KMS-11 (cell line): Measurements from ENCODE around the gene FNTB.

Source experiments
- H2AFZ ChIP-seq: fragments of 200-600 bp; sonication (generic); 2 replicates; pipeline ENCODE4 v1.6.1; 2016; ENCODE audit warnings: antibody characterized with exemption, mixed run types, low read depth
- H3K27ac ChIP-seq: fragments of 200-600 bp; sonication (generic); 2 replicates; pipeline ENCODE4 v1.6.1; 2016; ENCODE audit warnings: mild to moderate bottlenecking, mixed run types
- H3K27me3 ChIP-seq: fragments of 200-600 bp; sonication (generic); 2 replicates; pipeline ENCODE4 v1.6.1; 2017; ENCODE audit warnings: mild to moderate bottlenecking, low read depth, mixed run types, moderate library complexity; ENCODE audit not compliant: insufficient read depth
- H3K36me3 ChIP-seq: fragments of 200-600 bp; sonication (generic); 2 replicates; pipeline ENCODE4 v1.6.1; 2017; ENCODE audit warnings: mild to moderate bottlenecking, mixed run types; ENCODE audit not compliant: insufficient read depth
- H3K4me1 ChIP-seq: fragments of 200-600 bp; sonication (generic); 2 replicates; pipeline ENCODE4 v1.6.1; 2016; ENCODE audit warnings: mild to moderate bottlenecking, low read depth, mixed run types; ENCODE audit not compliant: poor library complexity, severe bottlenecking
- H3K4me2 ChIP-seq: fragments of 200-600 bp; sonication (generic); 2 replicates; pipeline ENCODE4 v1.7.0; 2016; ENCODE audit warnings: mild to moderate bottlenecking, mixed run types
- H3K4me3 ChIP-seq: fragments of 200-600 bp; sonication (generic); IDR thresholded peaks from 2 replicates; pipeline ENCODE4 v1.6.1; 2017; ENCODE audit warnings: low read depth, low read length, mixed read lengths; ENCODE audit not compliant: insufficient read depth
- H3K79me2 ChIP-seq: fragments of 200-600 bp; sonication (generic); 2 replicates; pipeline ENCODE4 v1.6.1; 2016; ENCODE audit warnings: low read depth, mixed run types; ENCODE audit not compliant: insufficient read depth
- H3K9ac ChIP-seq: fragments of 200-600 bp; sonication (generic); 2 replicates; pipeline ENCODE4 v1.6.1; 2016; ENCODE audit warnings: mild to moderate bottlenecking, mixed run types
- H4K20me1 ChIP-seq: fragments of 200-600 bp; sonication (generic); 2 replicates; pipeline ENCODE4 v1.6.1; 2016; ENCODE audit warnings: mild to moderate bottlenecking, mixed run types; ENCODE audit not compliant: insufficient read depth
- TF ChIP-seq, protein P1 (sequence below): fragments of 200-600 bp; sonication (generic); conservative IDR thresholded peaks from 2 replicates; pipeline ENCODE4 v1.6.1; 2017; ENCODE audit warnings: low read depth, mild to moderate bottlenecking, antibody characterized with exemption, low read length, moderate library complexity, mixed read lengths

Gene FNTB

DNA sequence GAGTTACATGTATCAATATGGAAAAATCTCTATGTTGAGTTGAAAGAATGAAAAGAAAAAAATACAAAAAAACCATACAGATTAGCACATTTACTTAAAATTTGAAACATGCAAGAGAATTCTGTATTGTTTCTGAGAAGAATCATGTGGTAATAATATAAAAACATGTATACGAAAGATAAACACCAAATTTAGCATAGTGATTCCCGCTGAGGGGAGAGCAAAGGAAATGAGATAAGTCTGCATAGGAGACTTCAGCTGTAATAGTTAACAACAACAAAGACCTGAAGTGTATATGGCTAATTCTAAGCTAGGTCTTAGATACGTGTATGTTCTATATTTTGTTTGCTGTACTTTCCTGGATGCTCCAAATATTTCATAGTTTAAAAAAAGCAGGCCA, 46.5 kb downstream of the FNTB start:
- Histone ChIP-seq H3K4me2 (no peak overlapping the region), H3K9ac (no peak overlapping the region), H3K27ac (no peak overlapping the region), H3K36me3 (no peaks in the 10 kb centered on the region), H3K4me1 (no peaks in the 10 kb centered on the region), H3K27me3 (no peaks in the 10 kb centered on the region), H3K79me2 (no peaks in the 10 kb centered on the region), H3K4me3 (no peak overlapping the region), H2AFZ (no peak overlapping the region), H4K20me1 (no peaks in the 10 kb centered on the region)
- TF ChIP-seq, protein P1, sequence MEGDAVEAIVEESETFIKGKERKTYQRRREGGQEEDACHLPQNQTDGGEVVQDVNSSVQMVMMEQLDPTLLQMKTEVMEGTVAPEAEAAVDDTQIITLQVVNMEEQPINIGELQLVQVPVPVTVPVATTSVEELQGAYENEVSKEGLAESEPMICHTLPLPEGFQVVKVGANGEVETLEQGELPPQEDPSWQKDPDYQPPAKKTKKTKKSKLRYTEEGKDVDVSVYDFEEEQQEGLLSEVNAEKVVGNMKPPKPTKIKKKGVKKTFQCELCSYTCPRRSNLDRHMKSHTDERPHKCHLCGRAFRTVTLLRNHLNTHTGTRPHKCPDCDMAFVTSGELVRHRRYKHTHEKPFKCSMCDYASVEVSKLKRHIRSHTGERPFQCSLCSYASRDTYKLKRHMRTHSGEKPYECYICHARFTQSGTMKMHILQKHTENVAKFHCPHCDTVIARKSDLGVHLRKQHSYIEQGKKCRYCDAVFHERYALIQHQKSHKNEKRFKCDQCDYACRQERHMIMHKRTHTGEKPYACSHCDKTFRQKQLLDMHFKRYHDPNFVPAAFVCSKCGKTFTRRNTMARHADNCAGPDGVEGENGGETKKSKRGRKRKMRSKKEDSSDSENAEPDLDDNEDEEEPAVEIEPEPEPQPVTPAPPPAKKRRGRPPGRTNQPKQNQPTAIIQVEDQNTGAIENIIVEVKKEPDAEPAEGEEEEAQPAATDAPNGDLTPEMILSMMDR, result no peak

DNA sequence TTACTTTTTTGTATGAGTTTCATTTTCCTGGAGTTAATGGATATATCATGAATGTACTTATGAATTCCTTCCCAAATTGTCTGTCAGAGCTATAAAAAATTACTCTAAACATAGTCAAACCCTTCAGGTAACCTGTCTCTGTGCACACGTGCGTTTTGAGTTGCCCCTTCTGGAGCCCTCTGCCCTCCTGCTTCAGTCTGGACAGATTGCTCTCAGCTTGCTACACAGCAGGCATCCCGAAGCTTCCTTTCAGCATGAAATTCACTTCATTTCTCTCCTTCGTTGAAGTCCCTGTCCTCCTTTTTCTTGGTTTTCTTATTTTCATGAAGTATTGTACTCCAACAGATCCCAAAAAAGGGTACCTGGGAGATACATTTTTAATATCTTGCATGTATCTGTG, 47.3 kb downstream of the FNTB start:
- no peak overlapping the region for H3K4me3 ChIP-seq
- no peak overlapping the region for H3K4me2 ChIP-seq
- no peaks in the 10 kb centered on the region for H3K79me2 ChIP-seq
- no peak overlapping the region for H3K27ac ChIP-seq
- no peak overlapping the region for H2AFZ ChIP-seq
- H3K4me1 ChIP-seq, result no peaks in the 10 kb centered on the region
- no peaks in the 10 kb centered on the region for H3K27me3 ChIP-seq
- H3K36me3 ChIP-seq, result no peaks in the 10 kb centered on the region
- H3K9ac ChIP-seq, result no peak overlapping the region
- TF ChIP-seq, protein P1, result no peak
- no peaks in the 10 kb centered on the region for H4K20me1 ChIP-seq

DNA sequence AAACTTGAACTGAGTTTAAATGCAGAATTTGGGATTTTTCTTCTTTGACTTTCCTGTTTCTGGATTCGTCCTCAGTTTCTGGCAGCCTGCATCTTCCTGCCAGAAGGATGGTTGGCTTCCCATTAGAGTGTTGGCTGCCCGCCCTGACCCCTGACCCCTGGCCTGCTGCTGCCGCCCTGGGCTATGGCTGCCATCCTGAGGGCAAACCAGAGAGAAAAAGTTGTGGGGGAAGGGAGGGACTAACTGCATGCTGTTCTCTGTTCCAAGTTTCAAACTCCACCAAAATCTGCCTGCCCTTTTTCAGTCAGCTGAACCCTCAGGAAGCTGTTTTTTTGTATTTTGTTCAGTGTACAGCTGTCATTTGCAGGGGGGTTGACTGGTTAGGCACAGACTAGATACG, 48.4 kb downstream of the FNTB start:
- H3K4me1 ChIP-seq, result no peaks in the 10 kb centered on the region
- TF ChIP-seq, protein P1, result no peak
- no peak overlapping the region for H3K27ac ChIP-seq
- no peak overlapping the region for H3K9ac ChIP-seq
- no peaks in the 10 kb centered on the region for H3K79me2 ChIP-seq
- no peak overlapping the region for H3K4me3 ChIP-seq
- no peak overlapping the region for H2AFZ ChIP-seq
- H3K36me3 ChIP-seq, result no peaks in the 10 kb centered on the region
- H3K27me3 ChIP-seq, result no peaks in the 10 kb centered on the region
- H4K20me1 ChIP-seq, result no peaks in the 10 kb centered on the region
- no peak overlapping the region for H3K4me2 ChIP-seq

DNA sequence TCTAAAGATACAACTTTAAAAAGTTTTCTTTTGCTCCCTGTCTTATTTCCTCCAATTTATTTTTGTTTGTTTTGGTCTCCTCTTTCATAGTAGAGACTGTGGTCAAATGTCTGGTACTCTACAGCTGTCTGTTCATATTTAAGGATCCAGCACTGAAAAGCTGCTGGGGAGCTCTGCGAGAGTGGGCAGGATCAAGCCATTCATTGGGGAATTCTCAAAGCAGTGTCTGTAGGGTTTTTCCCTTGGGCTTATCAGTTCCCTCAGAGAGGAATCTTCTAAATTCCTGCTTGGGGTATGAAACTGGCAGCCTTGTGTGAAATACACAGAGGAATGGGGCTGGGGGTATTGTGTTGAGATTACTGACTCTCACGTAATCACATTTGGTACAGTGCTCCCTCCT, 52.3 kb downstream of the FNTB start:
- no peaks in the 10 kb centered on the region for H3K79me2 ChIP-seq
- H3K27ac ChIP-seq, result no peak overlapping the region
- H3K4me1 ChIP-seq, result no peaks in the 10 kb centered on the region
- no peaks in the 10 kb centered on the region for H3K27me3 ChIP-seq
- H2AFZ ChIP-seq, result no peak overlapping the region
- H3K4me2 ChIP-seq, result no peak overlapping the region
- TF ChIP-seq, protein P1, result no peak
- no peak overlapping the region for H3K4me3 ChIP-seq
- H3K9ac ChIP-seq, result no peak overlapping the region
- H4K20me1 ChIP-seq, result no peaks in the 10 kb centered on the region
- H3K36me3 ChIP-seq, result no peaks in the 10 kb centered on the region
